Measurements from ENCODE around the gene NHLRC1.

Gene NHLRC1

DNA sequence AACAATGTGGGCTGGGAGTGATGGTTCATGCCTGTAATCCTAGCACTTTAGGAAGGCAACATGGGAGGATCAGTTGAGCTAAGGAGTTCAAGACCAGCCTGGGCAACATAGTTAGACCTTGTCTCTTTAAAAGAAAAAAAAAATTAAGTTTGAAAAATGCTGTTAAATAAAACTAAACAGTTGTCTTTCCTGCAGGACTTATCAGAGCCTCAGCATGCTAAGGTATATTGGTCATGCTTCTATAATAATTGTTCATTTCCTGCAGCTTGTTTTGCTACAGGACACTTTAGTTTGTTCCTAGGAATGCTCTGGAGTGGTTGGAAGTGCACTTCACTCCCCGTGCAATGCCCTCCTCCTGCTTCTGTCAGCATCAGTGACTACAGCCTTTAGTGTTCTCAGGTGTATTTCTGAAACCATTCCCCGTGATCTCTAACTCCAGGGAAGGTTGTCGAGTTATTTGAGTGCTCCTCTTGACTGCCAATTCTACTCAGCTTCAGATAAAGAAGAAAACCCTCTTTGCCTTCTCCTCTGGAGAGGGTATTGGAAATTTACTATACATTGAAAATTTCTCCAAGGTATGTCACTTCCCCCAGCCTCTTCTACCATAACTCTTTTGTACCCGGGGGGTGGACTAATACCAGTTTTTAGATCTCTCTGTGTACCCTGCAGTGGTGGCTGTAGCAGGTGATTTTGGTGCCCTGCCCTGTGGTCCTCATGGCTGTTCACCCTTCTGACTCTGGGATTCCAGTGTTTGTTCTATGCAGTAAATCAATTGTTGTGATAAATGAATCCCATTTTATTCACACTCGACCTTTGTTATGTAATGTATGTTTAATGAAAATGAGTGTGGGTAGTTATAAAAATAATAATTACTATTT lies 33.8 kb downstream of the NHLRC1 start:
- no peak overlapping the region for H3K4me2 ChIP-seq (ENCODE audit: insufficient read depth, low read length)
- TF ChIP-seq CTCF (IDR thresholded peaks at IDR 0.05; ENCODE audit: borderline replicate concordance, extremely low read depth, low read length, poor library complexity, severe bottlenecking): no peak
- no peak for TF ChIP-seq EZH2 (IDR thresholded peaks at IDR 0.05; ENCODE audit: borderline replicate concordance, low read depth, low read length, severe bottlenecking)
- DNase-seq: no peak
- H3K9ac ChIP-seq (ENCODE audit: low read depth, low read length): no peak overlapping the region
- no peaks in the 10 kb centered on the region for H3K27me3 ChIP-seq (ENCODE audit: insufficient read depth, low read length, poor library complexity)
- H3K27ac ChIP-seq (ENCODE audit: low read length): no peak overlapping the region
- H3K9me3 ChIP-seq (ENCODE audit: insufficient read depth, low read length, severe bottlenecking): no peaks in the 10 kb centered on the region
- no peak for ATAC-seq (ENCODE audit: insufficient read depth, low read depth)
- H2AFZ ChIP-seq (ENCODE audit: low read depth, low read length): no peak overlapping the region
- H3K79me2 ChIP-seq (ENCODE audit: insufficient read depth, low read length): no peaks in the 10 kb centered on the region
- H4K20me1 ChIP-seq (ENCODE audit: insufficient read depth, low read length): no peaks in the 10 kb centered on the region
- no peaks in the 10 kb centered on the region for H3K36me3 ChIP-seq (ENCODE audit: insufficient read depth, low read length)
- no peak overlapping the region for H3K4me3 ChIP-seq (ENCODE audit: low read depth in 1 of 2, low read length in 2 of 2)
- no peaks in the 10 kb centered on the region for H3K4me1 ChIP-seq (ENCODE audit: insufficient read depth, low read length)

DNA sequence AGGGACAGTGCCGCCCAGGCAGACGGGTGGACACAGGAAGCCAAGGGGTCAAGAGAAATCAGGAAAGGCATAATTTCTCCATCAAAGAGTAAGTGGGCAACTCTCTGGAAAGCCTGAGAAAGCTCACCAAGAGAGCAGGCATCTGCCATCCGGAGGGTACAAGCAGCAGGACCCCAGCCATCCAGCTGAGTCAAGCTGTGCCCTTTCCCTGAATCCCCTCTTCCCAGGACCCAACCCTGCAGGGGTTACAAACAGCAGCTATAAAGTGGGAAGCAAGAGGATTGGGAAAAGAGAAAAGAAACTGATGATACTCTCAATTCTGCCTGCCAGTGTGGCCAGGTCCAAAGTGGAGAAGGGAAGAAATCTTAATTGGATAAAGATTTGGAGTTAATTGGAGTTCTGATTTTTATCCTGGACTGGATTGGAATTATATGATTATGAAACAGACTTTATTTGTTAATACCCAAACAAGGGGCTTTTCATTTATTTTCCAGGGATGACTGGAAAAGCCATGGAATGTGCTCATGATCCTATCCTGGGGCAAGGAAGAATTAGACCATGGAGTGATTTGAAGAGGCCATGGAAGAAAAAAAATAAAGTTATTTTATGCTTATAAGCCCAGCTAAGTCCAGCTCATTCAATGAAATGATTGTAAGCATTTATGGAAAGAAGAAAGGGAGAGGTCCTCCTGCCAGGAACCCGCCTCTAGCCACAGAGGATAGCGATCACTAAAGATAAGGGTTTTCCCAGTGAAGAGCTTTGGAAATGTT lies 34.9 kb downstream of the NHLRC1 start:
- no peaks in the 10 kb centered on the region for H3K4me1 ChIP-seq (ENCODE audit: insufficient read depth, low read length)
- no peaks in the 10 kb centered on the region for H4K20me1 ChIP-seq (ENCODE audit: insufficient read depth, low read length)
- no peak overlapping the region for H3K4me3 ChIP-seq (ENCODE audit: low read depth in 1 of 2, low read length in 2 of 2)
- no peaks in the 10 kb centered on the region for H3K9me3 ChIP-seq (ENCODE audit: insufficient read depth, low read length, severe bottlenecking)
- no peaks in the 10 kb centered on the region for H3K36me3 ChIP-seq (ENCODE audit: insufficient read depth, low read length)
- H3K79me2 ChIP-seq (ENCODE audit: insufficient read depth, low read length): no peaks in the 10 kb centered on the region
- no peak overlapping the region for H3K9ac ChIP-seq (ENCODE audit: low read depth, low read length)
- no peak overlapping the region for H2AFZ ChIP-seq (ENCODE audit: low read depth, low read length)
- no peak overlapping the region for H3K4me2 ChIP-seq (ENCODE audit: insufficient read depth, low read length)
- H3K27me3 ChIP-seq (ENCODE audit: insufficient read depth, low read length, poor library complexity): no peaks in the 10 kb centered on the region
- TF ChIP-seq EZH2 (IDR thresholded peaks at IDR 0.05; ENCODE audit: borderline replicate concordance, low read depth, low read length, severe bottlenecking): no peak
- TF ChIP-seq CTCF (IDR thresholded peaks at IDR 0.05; ENCODE audit: borderline replicate concordance, extremely low read depth, low read length, poor library complexity, severe bottlenecking): no peak
- ATAC-seq (ENCODE audit: insufficient read depth, low read depth) (no peak), DNase-seq (no peak)
- no peak overlapping the region for H3K27ac ChIP-seq (ENCODE audit: low read length)

DNA sequence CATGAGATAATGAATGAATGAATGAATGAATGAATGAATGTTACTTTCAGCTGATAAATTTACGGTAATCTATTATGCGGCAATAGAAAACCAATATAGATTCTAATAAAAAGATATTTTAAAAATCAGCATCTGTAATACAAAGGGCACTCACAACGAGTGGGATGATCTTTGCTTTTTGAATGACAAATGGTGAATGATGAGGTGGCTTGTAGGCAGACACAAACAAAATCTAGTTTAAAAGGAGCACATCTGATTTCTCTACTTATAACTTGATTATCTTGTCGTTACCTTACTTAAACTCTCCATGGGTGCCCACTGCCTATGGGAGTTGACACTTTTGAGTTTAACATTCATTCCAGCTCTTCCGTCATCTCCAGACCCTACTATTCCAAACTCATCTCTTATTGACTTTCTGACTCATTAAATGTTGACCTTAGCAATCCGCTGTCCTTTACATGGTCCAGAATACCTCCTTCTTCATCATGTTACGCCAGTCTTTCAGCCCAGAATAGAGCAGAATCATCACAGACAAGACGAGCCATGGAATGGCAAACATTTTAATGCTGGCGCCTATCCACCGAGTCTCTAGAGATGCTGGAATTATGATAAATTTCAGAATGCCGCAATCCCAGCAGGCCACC lies 41.3 kb downstream of the NHLRC1 start:
- Histone ChIP-seq H3K4me1 (ENCODE audit: insufficient read depth, low read length) (no peaks in the 10 kb centered on the region), H3K9ac (ENCODE audit: low read depth, low read length) (no peak overlapping the region), H3K36me3 (ENCODE audit: insufficient read depth, low read length) (no peaks in the 10 kb centered on the region), H3K27me3 (ENCODE audit: insufficient read depth, low read length, poor library complexity) (no peaks in the 10 kb centered on the region), H2AFZ (ENCODE audit: low read depth, low read length) (no peak overlapping the region), H3K9me3 (ENCODE audit: insufficient read depth, low read length, severe bottlenecking) (no peaks in the 10 kb centered on the region), H3K27ac (ENCODE audit: low read length) (no peak overlapping the region), H4K20me1 (ENCODE audit: insufficient read depth, low read length) (no peaks in the 10 kb centered on the region), H3K4me2 (ENCODE audit: insufficient read depth, low read length) (no peak overlapping the region), H3K79me2 (ENCODE audit: insufficient read depth, low read length) (no peaks in the 10 kb centered on the region), H3K4me3 (ENCODE audit: low read depth in 1 of 2, low read length in 2 of 2) (no peak overlapping the region)
- ATAC-seq (ENCODE audit: insufficient read depth, low read depth) (no peak), DNase-seq (no peak)
- TF ChIP-seq CTCF (IDR thresholded peaks at IDR 0.05; ENCODE audit: borderline replicate concordance, extremely low read depth, low read length, poor library complexity, severe bottlenecking) (no peak), EZH2 (IDR thresholded peaks at IDR 0.05; ENCODE audit: borderline replicate concordance, low read depth, low read length, severe bottlenecking) (no peak)
